GM03348 (cell line): Measurements from ENCODE around the gene FDPS.

Source experiments
- DNase-seq: peaks from one replicate; pipeline ENCODE4 v3.0.0; 2012; ENCODE audit warnings: low spot score

FDPS gene

GRCh38 chr1:155308493-155309422 is at the start of gene FDPS:
TSS of gene FDPS (plus strand) at chr1:155308866. CDS start at chr1:155309790, 924 bp downstream.
- peak; percentile 99 for DNase-seq

- no peak for DNase-seq
These were observed 48.4 kb upstream of the FDPS start for GRCh38 chr1:155260276-155260675.

GRCh38 chr1:155261493-155261851 is 47.2 kb upstream of the FDPS start:
- peak; percentile 34 for DNase-seq

- peak; percentile 97 for DNase-seq
These were observed 46.6 kb upstream of the FDPS start, which contains the start of gene SCAMP3 for GRCh38 chr1:155261852-155262673. TSS of gene SCAMP3 (minus strand) at chr1:155262360. CDS start at chr1:155262151, 209 bp downstream.

- no peak for DNase-seq
These were observed 45.6 kb upstream of the FDPS start for GRCh38 chr1:155263067-155263466.

- DNase-seq, result no peak
These were observed 42.1 kb upstream of the FDPS start for GRCh38 chr1:155266553-155266952.

GRCh38 chr1:155267373-155267772 is 41.3 kb upstream of the FDPS start:
- DNase-seq, result no peak

- no peak for DNase-seq
These were observed 40.0 kb upstream of the FDPS start for GRCh38 chr1:155268630-155269029.

GRCh38 chr1:155269381-155269780 is 39.3 kb upstream of the FDPS start:
- DNase-seq, result no peak

GRCh38 chr1:155272466-155273342 is 36.0 kb upstream of the FDPS start:
- peak; percentile 74 for DNase-seq

GRCh38 chr1:155273343-155274245 is 35.1 kb upstream of the FDPS start, which contains the start of gene CLK2:
TSS of gene CLK2 (minus strand) at chr1:155273504. CDS start at chr1:155270977, 2,527 bp downstream.
- peak; percentile 98 for DNase-seq

GRCh38 chr1:155277070-155277901 is 31.4 kb upstream of the FDPS start, which contains the start of gene HCN3:
TSS of gene HCN3 (plus strand) at chr1:155277463. CDS start at chr1:155277591, 128 bp downstream.
- peak; percentile 99 for DNase-seq

GRCh38 chr1:155277902-155278688 is 30.6 kb upstream of the FDPS start:
- DNase-seq, result peak; percentile 61

GRCh38 chr1:155278689-155279160 is 29.9 kb upstream of the FDPS start:
- DNase-seq, result no peak

- DNase-seq, result no peak
These were observed 29.4 kb upstream of the FDPS start for GRCh38 chr1:155279268-155279667.

GRCh38 chr1:155282488-155283091 is 26.1 kb upstream of the FDPS start:
- no peak for DNase-seq

GRCh38 chr1:155284476-155284875 is 24.2 kb upstream of the FDPS start:
- DNase-seq, result no peak

- no peak for DNase-seq
These were observed 23.6 kb upstream of the FDPS start for GRCh38 chr1:155285063-155285462.
